Coronary artery (tissue), 2 donors: ENCODE measurements around the gene MRC1.

Source experiments
- DNase-seq: peaks from one replicate; pipeline ENCODE4 v3.0.0-alpha.2; 2017; ENCODE audit warnings: low spot score
- H3K27ac ChIP-seq, 2 donors: fragments of 200-600 bp; sonication (generic); one replicate each; pipeline ENCODE4 v1.5.1; 2016 to 2019
- H3K4me3 ChIP-seq: fragments of 200-600 bp; sonication (generic); 2 replicates; pipeline ENCODE4 v1.5.1; 2016; ENCODE audit warnings: mild to moderate bottlenecking, moderate library complexity
- TF ChIP-seq, protein P1 (sequence below): fragments of 200-600 bp; sonication (generic); IDR thresholded peaks from one replicate; pipeline ENCODE4 v1.5.1; 2019; ENCODE audit warnings: antibody characterized with exemption

The MRC1 gene

DNA sequence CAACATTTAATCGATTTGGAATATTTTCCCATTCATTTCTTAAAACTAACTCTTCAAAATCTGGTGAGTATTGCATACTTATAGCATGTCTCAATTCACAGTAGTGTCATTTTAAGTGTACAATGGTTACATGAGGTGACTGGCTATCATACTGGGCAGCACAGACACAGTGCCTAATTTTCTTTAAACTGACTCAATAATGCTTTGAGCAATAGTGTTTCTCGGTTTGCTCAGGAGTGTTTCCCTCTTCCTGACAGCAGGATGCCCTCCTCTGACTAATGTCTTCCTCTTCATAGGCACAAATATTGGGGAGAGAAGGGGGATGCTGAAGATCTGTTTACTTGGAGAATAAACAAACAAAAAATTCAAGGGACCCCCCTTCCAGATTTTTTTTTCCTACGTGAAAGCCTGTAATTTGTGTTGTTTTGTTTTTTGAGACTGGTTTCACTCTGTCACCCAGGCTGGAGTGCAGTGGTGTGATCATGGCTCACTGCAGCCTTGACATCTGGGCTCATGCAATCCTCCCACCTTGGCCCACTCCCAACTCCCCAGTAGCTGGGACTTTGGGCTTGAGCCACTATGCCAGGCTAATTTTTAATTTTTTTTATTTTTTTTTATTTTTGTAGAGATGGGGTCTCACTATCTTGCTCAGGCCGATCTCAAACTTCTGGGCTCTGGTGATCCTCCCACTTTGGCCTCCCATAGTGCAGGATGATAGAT, 2.2 kb downstream of the MRC1 start:
- DNase-seq = no peak
- Histone ChIP-seq H3K27ac (peak overlapping the region in 1 of 2 donors; percentile 26), H3K4me3 (peak overlapping the region; percentile 62)
- TF ChIP-seq, protein P1, sequence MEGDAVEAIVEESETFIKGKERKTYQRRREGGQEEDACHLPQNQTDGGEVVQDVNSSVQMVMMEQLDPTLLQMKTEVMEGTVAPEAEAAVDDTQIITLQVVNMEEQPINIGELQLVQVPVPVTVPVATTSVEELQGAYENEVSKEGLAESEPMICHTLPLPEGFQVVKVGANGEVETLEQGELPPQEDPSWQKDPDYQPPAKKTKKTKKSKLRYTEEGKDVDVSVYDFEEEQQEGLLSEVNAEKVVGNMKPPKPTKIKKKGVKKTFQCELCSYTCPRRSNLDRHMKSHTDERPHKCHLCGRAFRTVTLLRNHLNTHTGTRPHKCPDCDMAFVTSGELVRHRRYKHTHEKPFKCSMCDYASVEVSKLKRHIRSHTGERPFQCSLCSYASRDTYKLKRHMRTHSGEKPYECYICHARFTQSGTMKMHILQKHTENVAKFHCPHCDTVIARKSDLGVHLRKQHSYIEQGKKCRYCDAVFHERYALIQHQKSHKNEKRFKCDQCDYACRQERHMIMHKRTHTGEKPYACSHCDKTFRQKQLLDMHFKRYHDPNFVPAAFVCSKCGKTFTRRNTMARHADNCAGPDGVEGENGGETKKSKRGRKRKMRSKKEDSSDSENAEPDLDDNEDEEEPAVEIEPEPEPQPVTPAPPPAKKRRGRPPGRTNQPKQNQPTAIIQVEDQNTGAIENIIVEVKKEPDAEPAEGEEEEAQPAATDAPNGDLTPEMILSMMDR = no peak

DNA sequence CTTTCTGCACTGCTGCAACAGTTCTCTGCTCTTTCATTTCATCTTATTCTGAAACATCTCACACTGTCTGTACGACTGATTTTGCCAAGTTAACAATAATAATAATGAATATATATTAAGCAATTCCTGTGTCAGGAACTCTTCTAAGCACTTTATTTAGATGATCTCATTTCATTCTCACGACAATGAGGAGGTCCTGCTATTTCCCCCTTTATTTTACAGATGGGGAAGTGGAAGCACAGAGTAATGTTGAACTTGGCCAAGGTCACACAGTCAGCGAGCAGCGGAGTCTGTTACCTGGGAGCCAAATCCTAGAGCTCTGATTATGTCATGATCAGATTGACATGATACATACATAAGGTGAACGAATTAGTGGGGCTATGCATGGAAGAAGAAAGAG, 5.8 kb downstream of the MRC1 start:
- TF ChIP-seq, protein P1 = no peak
- H3K4me3 ChIP-seq = no peak overlapping the region
- no peak for DNase-seq
- H3K27ac ChIP-seq = no peak overlapping the region

DNA sequence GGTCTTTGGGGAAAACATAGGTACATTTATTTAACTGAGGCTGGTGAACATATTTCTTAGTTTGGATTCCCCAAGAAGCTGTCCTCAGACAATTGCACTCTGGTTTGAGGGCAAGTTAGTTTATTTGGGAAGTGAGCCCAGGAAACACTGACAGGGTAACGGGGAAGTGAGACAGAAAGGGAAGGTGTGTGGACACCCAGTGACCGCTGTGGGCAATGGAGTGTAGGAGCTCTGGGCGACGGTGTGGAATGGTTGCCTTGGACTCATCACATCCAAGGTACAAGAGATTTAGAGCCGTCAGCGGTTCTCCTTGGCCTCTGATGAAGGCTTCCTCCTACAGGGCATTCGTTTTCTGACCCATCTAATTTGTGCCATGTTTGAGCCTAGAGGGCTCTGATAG, 7.1 kb downstream of the MRC1 start:
- no peak overlapping the region for H3K27ac ChIP-seq
- TF ChIP-seq, protein P1 = no peak
- no peak for DNase-seq
- H3K4me3 ChIP-seq = no peak overlapping the region

DNA sequence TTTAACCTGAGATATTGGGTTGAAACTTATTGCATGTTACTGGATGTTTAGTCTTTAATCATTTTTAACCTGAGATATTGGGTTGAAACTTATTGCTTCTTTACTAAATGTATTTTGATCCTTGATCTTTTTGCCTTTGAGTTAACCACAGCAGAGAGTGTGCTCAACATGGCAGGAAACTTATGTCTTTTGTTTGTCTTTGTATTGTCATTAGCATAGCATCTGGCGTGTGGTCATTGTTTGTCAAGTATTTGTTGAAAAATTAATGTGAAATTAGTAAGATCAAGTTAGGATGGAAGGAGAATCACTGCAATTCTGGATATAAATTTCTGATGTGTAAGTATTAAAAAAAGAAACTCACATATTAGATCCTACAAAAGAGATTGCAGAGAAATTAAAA, 8.2 kb downstream of the MRC1 start:
- Histone ChIP-seq H3K27ac (no peak overlapping the region), H3K4me3 (no peak overlapping the region)
- TF ChIP-seq, protein P1 = no peak
- DNase-seq = no peak

DNA sequence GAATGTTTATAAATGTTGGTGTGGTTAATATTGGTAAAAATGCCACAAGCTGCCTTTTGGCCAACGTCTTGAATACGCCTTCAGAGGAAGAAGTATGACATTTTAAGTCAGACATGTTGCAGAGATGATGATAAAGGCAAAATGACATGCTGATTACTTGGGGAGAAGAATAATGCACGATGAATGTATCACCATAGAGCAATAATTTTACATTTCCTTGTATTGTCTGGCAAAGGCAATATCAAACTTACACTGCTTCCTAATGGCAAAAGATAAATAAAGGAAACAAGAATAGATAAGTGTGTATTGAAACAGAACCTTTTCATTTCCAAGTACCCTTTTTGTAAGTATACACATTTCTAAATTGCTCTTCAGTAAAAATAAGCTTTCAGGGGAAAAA, 8.6 kb downstream of the MRC1 start:
- no peak for DNase-seq
- no peak overlapping the region for H3K27ac ChIP-seq
- TF ChIP-seq, protein P1 = no peak
- H3K4me3 ChIP-seq = no peak overlapping the region

DNA sequence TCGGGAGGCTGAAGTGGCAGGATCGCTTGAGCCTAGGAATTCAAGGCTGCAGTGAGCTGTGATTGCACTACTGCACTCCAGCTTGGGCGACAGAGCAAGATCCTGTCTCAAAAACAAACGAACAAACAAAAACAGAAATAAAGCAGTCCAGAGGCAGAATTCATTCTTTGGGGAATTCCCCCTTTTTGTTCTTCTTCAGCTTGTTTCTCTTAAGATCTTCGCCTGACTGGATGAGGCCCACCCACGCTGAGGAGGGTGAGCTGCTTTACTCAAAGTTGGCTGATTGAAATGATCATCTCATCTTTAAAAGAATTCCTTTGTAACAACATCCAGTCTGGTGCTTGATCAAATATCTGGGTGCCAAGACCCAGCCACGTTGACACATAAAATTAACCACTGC, 10.7 kb downstream of the MRC1 start:
- H3K4me3 ChIP-seq = no peak overlapping the region
- no peak for DNase-seq
- TF ChIP-seq, protein P1 = no peak
- H3K27ac ChIP-seq = no peak overlapping the region

DNA sequence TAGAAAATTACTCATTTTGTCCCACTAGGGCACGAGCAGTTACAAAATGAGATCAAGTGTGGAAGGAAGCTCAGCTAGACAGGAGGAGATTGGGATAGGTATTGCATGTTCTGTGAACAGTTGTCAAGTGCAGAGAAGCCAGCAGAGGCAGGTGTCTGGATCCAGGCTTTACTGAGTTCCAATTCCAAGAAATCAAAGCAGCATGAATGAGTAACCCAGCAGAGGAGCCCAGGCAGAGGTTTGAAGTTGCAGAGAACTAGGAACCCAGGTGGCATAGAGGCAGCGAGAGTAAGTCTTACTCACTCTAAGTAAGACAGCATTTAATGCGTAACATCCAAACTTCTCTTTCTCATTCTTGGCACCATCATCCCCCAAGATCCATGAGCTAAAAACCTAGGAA, 11.8 kb downstream of the MRC1 start:
- no peak overlapping the region for H3K27ac ChIP-seq
- no peak for DNase-seq
- H3K4me3 ChIP-seq = no peak overlapping the region
- TF ChIP-seq, protein P1 = no peak
